Prostate gland (tissue), 2 donors: Measurements from ENCODE around the gene CRAT. TPM values are rescaled to one million over a fixed set of nuclear protein-coding genes. Genes with fewer than 3 reads are reported as not detected.

ENCODE experiments used
- DNase-seq: peaks from one replicate; pipeline ENCODE4 v3.0.0-alpha.2; 2019; ENCODE audit warnings: low spot score
- H3K27ac ChIP-seq, 2 donors: fragments of 200-600 bp; sonication (generic); 2 replicates each; pipeline ENCODE4 v1.5.1; 2017 to 2019
- H3K27me3 ChIP-seq: fragments of 200-600 bp; sonication (generic); replicated peaks from 2 replicates; pipeline ENCODE4 v1.5.1; 2019; ENCODE audit not compliant: insufficient read depth
- H3K36me3 ChIP-seq, 2 donors: fragments of 200-600 bp; sonication (generic); 1 replicate in 1 of 2; 2 replicates in 1 of 2; pipeline versions ENCODE4 v1.5.1 to v1.8.1; 2017 to 2019
- H3K4me1 ChIP-seq: fragments of 200-600 bp; sonication (generic); replicated peaks from 2 replicates; pipeline ENCODE4 v1.5.1; 2019
- H3K4me3 ChIP-seq, 2 donors: fragments of 200-600 bp; sonication (generic); 2 replicates each; pipeline ENCODE4 v1.5.1; 2017 to 2019
- H3K9me3 ChIP-seq: fragments of 200-600 bp; sonication (generic); 2 replicates; pipeline ENCODE4 v1.5.1; 2017
- POLR2A ChIP-seq: fragments of 450-650 bp; IDR thresholded peaks from one replicate; pipeline ENCODE4 v1.6.1; 2016; ENCODE audit warnings: antibody characterized with exemption, mild to moderate bottlenecking
- POLR2AphosphoS5 ChIP-seq: sonication (generic); formaldehyde crosslinking; IDR thresholded peaks from one replicate; pipeline ENCODE4 v1.6.1; 2017; ENCODE audit warnings: antibody characterized with exemption
- WGBS: methylation state at CpG from one replicate; pipeline ENCODE4 v1.1.5; 2018; 5-methylcytosine and 5-hydroxymethylcytosine counted together
- intact Hi-C: fragments of 100-400 bp; cut with DNase I; formaldehyde crosslinking; loops from one replicate; pipeline ENCODE4 v1.14.2; 2022
- total RNA-seq, 2 donors: library from RNA; depleted of rRNA; stranded (reverse); fragments of >200 nt; gene quantifications; one replicate each; pipeline ENCODE4 v1.1.0, GENCODE V29; 2016
- TF ChIP-seq, protein P1 (sequence below), 4 experiments: fragments of 200-600 bp in 2 of 4; fragments of 450-650 bp in 2 of 4; sonication (generic) in 2 of 4; IDR thresholded peaks; 1 replicate in 3 of 4; 2 replicates in 1 of 4; pipeline ENCODE4 v1.5.1; 2016 to 2019; ENCODE audit warnings: antibody characterized with exemption in 4 of 4, mild to moderate bottlenecking in 2 of 4, moderate library complexity in 2 of 4

CRAT gene
- total RNA-seq, 2 donors from 2014 or later = 59.8 to 98.3 TPM

GRCh38 chr9:129069862-129070641, 40.5 kb downstream of the CRAT start:
- no peak overlapping the region for H3K27ac ChIP-seq
- H3K9me3 ChIP-seq = no peaks in the 10 kb centered on the region
- no peaks in the 10 kb centered on the region for H3K4me1 ChIP-seq
- no peak overlapping the region for H3K4me3 ChIP-seq
- 85% methylated on average over 26 of the region's 26 CpGs for WGBS
- peaks cover 0 to 5% of the 10 kb centered on the region in 2 donors for H3K36me3 ChIP-seq
- no peak for TF ChIP-seq POLR2A
- TF ChIP-seq, protein P1, sequence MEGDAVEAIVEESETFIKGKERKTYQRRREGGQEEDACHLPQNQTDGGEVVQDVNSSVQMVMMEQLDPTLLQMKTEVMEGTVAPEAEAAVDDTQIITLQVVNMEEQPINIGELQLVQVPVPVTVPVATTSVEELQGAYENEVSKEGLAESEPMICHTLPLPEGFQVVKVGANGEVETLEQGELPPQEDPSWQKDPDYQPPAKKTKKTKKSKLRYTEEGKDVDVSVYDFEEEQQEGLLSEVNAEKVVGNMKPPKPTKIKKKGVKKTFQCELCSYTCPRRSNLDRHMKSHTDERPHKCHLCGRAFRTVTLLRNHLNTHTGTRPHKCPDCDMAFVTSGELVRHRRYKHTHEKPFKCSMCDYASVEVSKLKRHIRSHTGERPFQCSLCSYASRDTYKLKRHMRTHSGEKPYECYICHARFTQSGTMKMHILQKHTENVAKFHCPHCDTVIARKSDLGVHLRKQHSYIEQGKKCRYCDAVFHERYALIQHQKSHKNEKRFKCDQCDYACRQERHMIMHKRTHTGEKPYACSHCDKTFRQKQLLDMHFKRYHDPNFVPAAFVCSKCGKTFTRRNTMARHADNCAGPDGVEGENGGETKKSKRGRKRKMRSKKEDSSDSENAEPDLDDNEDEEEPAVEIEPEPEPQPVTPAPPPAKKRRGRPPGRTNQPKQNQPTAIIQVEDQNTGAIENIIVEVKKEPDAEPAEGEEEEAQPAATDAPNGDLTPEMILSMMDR (IDR thresholded peaks at IDR 0.05) = no peak
- DNase-seq = no peak
- H3K27me3 ChIP-seq = no peaks in the 10 kb centered on the region
- intact Hi-C loops = no loop called here

- TF ChIP-seq POLR2A = no peak
- TF ChIP-seq, protein P1 (IDR thresholded peaks at IDR 0.05) = no peak
- TF ChIP-seq POLR2AphosphoS5 = no peak
- Histone ChIP-seq H3K27me3 (no peaks in the 10 kb centered on the region), H3K27ac (no peak overlapping the region), H3K4me1 (no peaks in the 10 kb centered on the region), H3K36me3 (peaks cover 0 to 5% of the 10 kb centered on the region in 2 donors), H3K9me3 (no peaks in the 10 kb centered on the region), H3K4me3 (no peak overlapping the region)
- no peak for DNase-seq
- intact Hi-C loops = no loop called here
- 81% methylated on average over 30 of the region's 31 CpGs for WGBS
Measured at GRCh38 chr9:129068990-129069861, 41.4 kb downstream of the CRAT start.

GRCh38 chr9:129068110-129068509, 42.5 kb downstream of the CRAT start:
- H3K4me3 ChIP-seq = no peak overlapping the region
- intact Hi-C loops = no loop called here
- no peaks in the 10 kb centered on the region for H3K27me3 ChIP-seq
- no peak for DNase-seq
- H3K4me1 ChIP-seq = no peaks in the 10 kb centered on the region
- WGBS = 92% methylated on average over 13 of the region's 19 CpGs
- TF ChIP-seq POLR2A = no peak
- no peak for TF ChIP-seq POLR2AphosphoS5
- TF ChIP-seq, protein P1 (IDR thresholded peaks at IDR 0.05) = no peak
- peaks cover 3 to 5% of the 10 kb centered on the region in 2 donors for H3K36me3 ChIP-seq
- H3K27ac ChIP-seq = no peak overlapping the region
- no peaks in the 10 kb centered on the region for H3K9me3 ChIP-seq

DNA sequence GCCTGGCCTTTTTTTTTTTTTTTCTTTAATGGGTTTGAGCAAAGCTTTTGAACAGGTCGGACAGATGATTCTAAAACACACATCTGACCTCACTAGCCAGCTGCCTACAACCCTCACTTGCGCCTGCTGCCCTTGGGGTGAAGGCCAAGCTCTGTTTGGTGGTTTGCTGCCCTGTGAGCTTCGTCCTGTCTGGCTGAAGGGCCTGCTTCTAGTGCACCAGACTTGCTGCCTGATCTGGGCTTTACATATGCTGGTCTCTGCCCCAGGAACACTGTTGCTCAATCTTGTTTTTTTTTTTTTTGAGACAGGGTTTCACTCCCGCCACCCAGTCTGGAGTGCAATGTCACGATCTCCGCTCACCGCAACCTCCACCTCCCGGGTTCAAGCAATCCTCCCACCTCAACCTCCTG, 46.1 kb downstream of the CRAT start:
- no peaks in the 10 kb centered on the region for H3K9me3 ChIP-seq
- no peaks in the 10 kb centered on the region for H3K4me1 ChIP-seq
- no peak overlapping the region for H3K27ac ChIP-seq
- DNase-seq = no peak
- WGBS = 95% methylated on average over 8 of the region's 8 CpGs
- intact Hi-C loops = no loop called here
- H3K4me3 ChIP-seq = no peak overlapping the region
- TF ChIP-seq, protein P1 (IDR thresholded peaks at IDR 0.05) = no peak
- TF ChIP-seq POLR2AphosphoS5 (no peak), POLR2A (no peak)
- peaks cover 3 to 5% of the 10 kb centered on the region in 2 donors for H3K36me3 ChIP-seq
- H3K27me3 ChIP-seq = no peaks in the 10 kb centered on the region
